Left cardiac atrium (tissue), 4 donors: ENCODE data around the gene IFT172. TPM values are rescaled to one million over a fixed set of nuclear protein-coding genes. Genes with fewer than 3 reads are reported as not detected.
"Not testable (repeated sequence)": the region's sequence is repeated elsewhere in the genome, so short reads cannot be mapped to it uniquely, and the experiment has no call there.

Experiments used
- ATAC-seq, 2 donors: fragments of 200-7000 bp; cut with Tn5 transposase; one replicate each; pipeline ENCODE4 v1.9.1; 2020; ENCODE audit warnings: mild to moderate bottlenecking in 2 of 2, moderate library complexity in 2 of 2
- DNase-seq: peaks from one replicate; pipeline ENCODE4 v3.0.0-alpha.2; 2020
- intact Hi-C, 2 donors: fragments of 100-400 bp; cut with DNase I; formaldehyde crosslinking; loops; one replicate each; pipeline versions ENCODE4 v1.14.1 to v1.15.1; 2022 to 2023
- total RNA-seq, 2 donors: library from RNA; stranded (reverse); fragmentation: NEBNext Ultra II Directional; extraction: Animal tissue kit (Norgen Biotek cat#: 25700); gene quantifications; one replicate each; pipeline ENCODE4 v1.2.1, GENCODE V29; 2021
- donor health status: DM: no; HTN: yes; CAD: no.
- donor health status: DM: no; HTN: yes; CAD: no; lungs with severe emphysema.
- donor health status: DM: yes; HTN: yes; CAD: no.
- donor health status: Dilated cardiomyopathy.

Gene IFT172
- total RNA-seq, 2 donors from 2014 or later = 19.0 to 20.5 TPM

DNA sequence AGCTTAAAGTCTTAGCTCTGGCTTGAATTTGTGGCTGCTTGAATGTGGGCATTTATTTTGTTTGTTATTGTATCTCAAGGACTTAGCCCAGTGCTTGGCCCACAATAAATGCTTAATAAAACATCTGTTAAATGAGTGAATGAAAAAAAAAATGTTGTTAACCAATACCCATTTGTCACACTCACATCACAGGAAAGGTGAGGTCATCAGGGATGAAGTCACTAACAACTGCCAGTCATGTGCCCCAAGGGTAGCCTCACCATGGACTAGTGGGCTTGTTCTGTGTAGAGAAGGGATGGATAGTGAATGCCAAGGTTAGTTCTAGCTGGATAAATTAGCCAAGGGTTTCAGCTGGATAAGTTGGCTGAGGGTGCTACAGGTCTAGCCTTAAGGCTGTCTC, 58.1 kb downstream of the IFT172 start:
- intact Hi-C loops = no loop called here
- DNase-seq (no peak), ATAC-seq (no peak)

DNA sequence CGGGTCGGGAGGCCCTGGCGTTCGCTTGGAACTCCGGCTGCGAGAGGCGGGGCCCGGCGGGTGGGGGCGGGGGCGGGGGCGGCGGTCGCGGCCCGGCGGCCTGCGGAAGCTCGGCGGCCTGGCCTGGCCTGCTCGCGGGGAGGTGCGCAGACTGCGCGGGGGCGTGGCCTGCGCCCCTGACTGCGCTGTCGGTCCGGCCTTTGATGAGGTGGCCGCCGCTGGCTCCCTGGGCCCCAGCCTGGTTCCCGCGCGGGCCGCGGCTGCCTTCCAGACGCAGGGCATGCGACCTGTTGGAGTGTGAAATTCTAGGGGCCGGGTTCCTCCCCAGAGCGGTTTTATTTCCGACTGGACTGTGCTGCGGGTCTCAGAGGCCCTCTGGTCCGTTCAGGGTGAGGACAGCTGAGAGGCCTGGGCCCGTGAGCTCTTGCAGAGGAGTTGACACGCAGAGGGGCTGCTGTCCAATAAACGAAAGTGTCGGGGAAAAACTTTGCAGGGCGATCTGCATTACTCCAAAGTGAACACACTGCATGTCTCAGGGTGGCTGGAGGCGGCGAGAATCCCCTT, 60.5 kb downstream of the IFT172 start:
- ATAC-seq (peak; percentile 93 to 94), DNase-seq (peak; percentile 90)
- intact Hi-C loops = no loop called here

GRCh38 chr2:27428213-27428977, 61.1 kb downstream of the IFT172 start, which contains the start of gene NRBP1:
Gene NRBP1 (plus strand): TSS chr2:27428631. CDS start chr2:27433274, 4,643 bp downstream.
- ATAC-seq = peak; percentile 97 to 98
- peak; percentile 93 for DNase-seq
- intact Hi-C loops = no loop called here

DNA sequence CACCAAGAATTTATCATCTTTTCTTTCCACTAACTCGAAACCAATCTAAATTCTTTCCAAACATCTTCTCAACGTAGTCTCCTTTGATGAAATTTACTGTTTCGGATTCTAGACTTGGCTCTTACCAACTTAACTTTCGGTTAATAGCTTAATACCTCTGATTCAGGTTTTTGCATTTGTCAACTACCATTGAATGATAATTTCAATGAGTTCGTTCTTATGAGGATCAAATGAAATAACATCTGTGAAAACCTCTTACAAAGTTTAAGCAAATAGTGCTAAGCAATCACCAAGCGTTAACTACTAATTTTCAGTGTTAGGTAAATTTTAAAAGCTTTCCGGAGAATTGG, 61.7 kb downstream of the IFT172 start:
- intact Hi-C loops = no loop called here
- DNase-seq (no peak), ATAC-seq (no peak)

DNA sequence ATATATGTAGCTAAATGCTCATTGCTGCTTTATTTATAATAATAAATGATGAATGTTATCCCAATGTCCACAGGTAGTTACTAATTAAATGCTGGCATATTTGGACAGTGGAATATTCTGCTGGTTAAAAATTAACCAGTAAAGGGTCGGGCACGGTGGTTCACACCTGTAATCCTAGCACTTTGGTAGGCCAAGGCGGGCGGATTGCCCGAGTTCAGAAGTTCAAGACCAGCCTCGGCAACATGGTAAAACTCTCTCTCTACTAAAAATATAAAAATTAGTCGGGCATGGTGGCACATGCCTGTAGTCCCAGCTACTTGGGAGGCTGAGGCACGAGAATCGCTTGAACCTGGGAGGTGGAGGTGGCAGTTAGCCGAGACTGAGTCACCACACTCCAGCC, 64.5 kb downstream of the IFT172 start:
- ATAC-seq, intact Hi-C loops, DNase-seq: not testable (repeated sequence)

GRCh38 chr2:27422958-27423357, 66.6 kb downstream of the IFT172 start:
- DNase-seq (no peak), ATAC-seq (no peak)
- intact Hi-C loops = no loop called here

GRCh38 chr2:27421660-27422250, 67.8 kb downstream of the IFT172 start:
- DNase-seq = no peak
- ATAC-seq = no peak
- intact Hi-C loops = no loop called here

DNA sequence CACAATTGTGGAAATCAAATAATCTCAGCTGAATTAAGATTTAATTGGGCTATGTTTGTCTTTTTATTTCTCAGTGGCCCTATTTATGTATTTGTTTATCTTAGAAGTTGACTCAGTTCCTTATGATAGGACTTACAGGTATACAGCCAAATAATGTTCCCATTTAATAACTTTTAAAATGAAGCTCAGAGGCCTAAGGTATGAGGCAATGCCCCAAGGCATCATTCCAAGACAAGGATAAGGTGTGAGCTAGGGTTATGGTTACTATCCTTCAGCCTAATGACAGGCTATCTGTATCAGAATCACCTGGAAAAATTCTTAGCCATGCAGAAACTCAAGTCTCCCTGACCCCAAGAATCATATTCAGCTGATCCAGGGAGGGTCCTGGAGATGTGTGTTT, 68.5 kb downstream of the IFT172 start:
- DNase-seq = no peak
- ATAC-seq = no peak
- intact Hi-C loops = no loop called here

DNA sequence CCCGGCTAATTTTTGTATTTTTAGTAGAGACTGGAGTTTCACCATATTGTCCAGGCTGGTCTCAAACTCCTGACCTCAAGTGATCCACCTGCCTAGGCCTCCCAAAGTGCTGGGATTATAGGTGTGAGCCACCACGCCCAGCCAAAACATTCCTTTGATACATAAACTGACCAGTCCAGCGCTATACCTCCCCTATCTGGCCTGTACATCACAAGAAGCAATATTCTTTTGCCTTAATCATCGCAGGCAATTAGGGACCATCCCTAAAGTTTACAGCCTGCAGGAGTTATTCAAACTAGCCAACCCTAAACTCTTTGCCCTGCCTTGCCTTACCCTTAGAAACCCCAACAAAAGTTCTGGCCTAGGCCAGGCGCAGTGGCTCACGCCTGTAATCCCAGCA, 73.4 kb downstream of the IFT172 start:
- intact Hi-C loops = no loop called here
- ATAC-seq (no peak), DNase-seq (no peak)

- intact Hi-C loops = no loop called here
- ATAC-seq = no peak
- no peak for DNase-seq
These were observed 77.0 kb downstream of the IFT172 start for GRCh38 chr2:27412419-27413152.

DNA sequence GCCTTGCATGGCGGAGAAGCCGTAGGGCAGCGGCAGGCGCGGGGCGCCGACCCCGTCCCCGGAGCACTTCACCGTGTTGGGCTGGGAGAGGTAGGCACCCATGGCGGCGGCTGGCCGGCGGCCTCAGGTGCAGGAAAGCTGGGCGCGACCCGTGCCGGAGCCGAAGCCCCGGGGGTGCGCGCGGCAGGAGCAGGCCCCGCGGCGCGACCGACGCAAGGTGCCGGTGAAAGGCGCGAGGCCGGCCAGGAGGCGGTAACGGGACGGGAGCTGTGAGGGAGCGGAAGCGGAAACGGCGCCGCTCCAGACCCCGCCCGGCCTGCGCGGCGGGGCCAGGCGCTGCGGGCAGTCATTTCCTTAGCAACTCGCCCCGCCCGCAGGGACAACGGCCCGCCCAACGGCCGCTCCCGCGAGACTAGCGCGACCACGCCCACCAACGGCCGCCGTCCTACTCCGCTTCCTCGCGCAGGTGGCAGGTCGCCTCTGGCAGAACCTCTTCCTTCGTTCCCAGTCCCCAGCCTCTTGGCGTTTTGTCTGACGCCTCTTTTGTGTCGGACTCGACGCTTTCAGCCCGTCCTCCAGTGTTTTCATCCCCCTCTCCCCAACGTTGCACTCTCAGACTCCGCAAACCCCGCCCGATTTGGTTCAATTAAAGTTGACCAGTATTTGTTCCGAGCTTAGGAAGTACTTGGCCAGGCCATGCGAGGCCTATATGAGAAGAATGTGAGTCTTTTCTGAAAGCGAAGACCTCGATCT, 80.0 kb downstream of the IFT172 start, which contains the start of gene PPM1G:
Gene PPM1G (minus strand): TSS at position 271 of the 753 bp plus-strand sequence. CDS start 169 bp downstream, at position 102.
- peak; percentile 96 for DNase-seq
- intact Hi-C loops = no loop called here
- peak; percentile 99 for ATAC-seq

DNA sequence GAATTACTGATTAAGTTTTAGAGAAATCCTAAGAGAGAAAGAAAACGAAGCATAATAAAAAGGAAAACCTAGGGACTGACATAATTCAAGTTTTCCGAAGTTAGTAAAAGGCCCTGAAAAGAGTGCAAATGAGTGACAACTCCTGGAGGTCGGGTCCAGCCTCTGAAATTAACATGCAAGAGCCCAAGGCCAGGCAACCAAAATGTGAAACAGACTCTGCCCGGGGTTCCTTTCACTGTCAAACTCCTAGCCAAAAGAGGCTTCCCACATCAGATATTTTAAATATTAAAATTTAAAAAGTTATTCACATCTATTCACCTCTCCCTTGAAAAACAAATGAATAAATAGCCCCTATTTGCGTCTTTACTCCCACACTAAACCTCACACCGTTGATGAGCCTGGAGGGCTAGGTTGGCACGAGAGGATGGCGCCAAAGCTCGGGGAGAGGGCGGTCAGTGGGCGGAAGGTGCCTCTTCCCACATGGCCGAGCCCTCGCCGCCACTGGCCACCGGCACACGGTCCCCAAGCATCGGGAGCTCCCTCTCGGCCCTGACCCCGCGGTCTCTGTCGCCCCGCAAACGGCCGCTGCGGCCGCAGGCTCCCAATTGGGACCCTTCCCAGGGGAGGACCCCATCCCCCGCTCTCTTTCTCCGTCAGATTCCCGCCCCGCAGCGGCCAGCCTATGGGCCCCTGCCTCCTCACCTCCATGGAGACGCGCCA, 80.8 kb downstream of the IFT172 start:
- DNase-seq (peak; percentile 33), ATAC-seq (peak; percentile 50 to 65)
- intact Hi-C loops = no loop called here

- DNase-seq (no peak), ATAC-seq (no peak)
- intact Hi-C loops = no loop called here
These were observed 81.6 kb downstream of the IFT172 start for GRCh38 chr2:27407798-27408491.

DNA sequence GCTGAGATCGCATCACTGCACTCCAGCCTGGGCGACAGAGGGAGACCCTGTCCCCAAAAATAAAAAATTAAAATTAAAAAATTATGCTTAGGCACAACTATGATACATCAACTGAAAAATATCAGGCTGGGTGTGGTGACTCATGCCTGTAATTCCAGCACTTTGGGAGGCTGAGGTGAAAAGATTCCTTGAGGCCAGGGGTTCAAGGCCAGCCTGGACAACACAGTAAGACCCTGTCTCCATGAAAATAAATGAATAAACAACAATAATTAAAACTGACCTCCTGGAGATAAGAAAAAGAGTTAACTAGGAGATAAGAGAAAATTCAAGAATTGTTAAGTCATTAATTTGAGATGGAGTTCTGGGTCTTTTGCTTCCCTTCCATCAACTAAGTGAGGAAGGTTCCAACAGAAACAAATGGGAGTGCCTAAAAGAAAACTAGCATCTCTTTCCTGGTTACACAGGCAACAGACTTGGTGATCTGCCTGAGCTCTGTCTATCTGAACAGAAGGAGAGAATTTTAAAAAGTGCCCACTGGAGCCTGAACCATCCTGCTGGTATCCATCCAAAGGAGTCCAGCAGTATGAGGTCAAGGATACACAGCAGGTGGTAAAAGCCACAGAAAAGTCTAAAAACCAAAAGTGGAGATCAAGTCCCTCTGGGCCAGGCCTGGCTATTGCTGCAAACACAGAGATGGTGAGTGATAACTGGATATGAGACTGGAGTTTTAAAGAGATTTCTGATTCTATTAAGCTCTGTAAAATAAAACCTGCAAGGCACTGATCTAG, 89.0 kb downstream of the IFT172 start:
- no peak for DNase-seq
- no peak for ATAC-seq
- intact Hi-C loops = no loop called here

DNA sequence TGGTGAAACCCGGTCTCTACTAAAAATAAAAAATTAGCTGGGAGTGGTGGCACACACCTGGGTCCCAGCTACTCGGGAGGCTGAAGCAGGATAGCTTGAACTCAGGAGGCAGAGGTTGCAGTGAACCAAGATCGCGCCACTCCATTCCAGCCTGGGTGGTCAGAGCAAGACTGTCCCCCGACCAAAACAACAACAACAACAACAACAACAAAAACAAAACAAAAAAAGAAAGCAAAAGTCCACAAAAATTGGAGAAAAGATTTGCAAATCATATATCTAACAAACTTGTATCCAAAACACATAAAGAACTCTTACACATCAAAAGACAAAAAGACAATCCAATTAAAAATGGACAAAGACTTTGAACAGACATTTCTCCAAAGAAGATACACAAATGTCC, 90.6 kb downstream of the IFT172 start:
- DNase-seq (no peak), ATAC-seq (no peak)
- intact Hi-C loops = no loop called here
